Testis (tissue), 2 donors: ENCODE measurements around the gene SND1.

Experiments
- CTCF ChIP-seq, 3 experiments: fragments of 450-650 bp in 2 of 3; fragments of 200-600 bp in 1 of 3; sonication (generic) in 1 of 3; IDR thresholded peaks; one replicate each; pipeline ENCODE4 v1.5.1; 2016 to 2019; ENCODE audit warnings: antibody characterized with exemption in 3 of 3, mild to moderate bottlenecking in 2 of 3, moderate library complexity in 1 of 3
- POLR2A ChIP-seq: fragments of 450-650 bp; IDR thresholded peaks from one replicate; pipeline ENCODE4 v1.6.1; 2017; ENCODE audit warnings: antibody characterized with exemption, mild to moderate bottlenecking, moderate library complexity

- no peak for TF ChIP-seq CTCF (IDR thresholded peaks at IDR 0.05)
- no peak for TF ChIP-seq POLR2A
Observed at GRCh38 chr7:127658970-127659630, 7.1 kb downstream of the SND1 start.
